Hematopoietic multipotent progenitor cell treated with erythropoietin and hydrocortisone succinate and interleukin-3 and kit ligand, for 4 days (in vitro differentiated cells): ENCODE results near the gene PCYT1A.
A peak's percentile ranks its signal among the peaks of the same experiment; 100 is the strongest.

ENCODE experiments used
- DNase-seq: peaks from one replicate; pipeline ENCODE4 v3.0.0-alpha.2; 2015

Gene PCYT1A

DNA sequence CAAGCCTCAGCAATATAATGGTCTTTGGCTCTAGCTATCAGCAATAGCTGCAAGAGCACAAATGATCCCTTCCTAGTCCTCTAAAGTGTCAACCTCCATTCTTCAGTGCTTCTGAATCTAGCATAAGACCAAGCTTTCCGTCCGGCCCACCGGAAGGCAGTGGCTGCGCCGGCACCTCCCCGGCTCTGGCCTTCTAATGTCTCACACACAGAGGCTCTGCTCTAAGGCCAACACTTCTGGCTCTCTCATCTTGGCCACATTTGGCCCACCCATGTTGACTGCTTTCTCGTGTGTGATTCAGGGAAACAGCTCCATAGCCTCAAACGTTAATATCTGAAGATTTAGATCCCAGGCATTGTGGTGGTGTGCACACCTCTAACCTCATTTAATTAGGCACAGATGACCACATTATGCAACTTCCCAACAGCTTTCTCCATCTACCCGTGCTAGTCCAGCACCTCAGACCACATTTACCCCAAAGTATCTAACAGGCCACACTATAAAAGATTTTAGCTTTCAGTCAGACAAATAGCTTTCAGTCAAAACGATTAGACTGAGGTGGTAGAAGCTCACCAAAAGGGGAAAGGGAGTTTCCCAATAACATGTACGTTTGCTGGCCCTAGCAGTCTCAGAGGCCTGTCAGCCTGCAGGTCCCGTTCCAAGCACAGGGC, 51.9 kb downstream of the PCYT1A start:
- peak; percentile 61 for DNase-seq

DNA sequence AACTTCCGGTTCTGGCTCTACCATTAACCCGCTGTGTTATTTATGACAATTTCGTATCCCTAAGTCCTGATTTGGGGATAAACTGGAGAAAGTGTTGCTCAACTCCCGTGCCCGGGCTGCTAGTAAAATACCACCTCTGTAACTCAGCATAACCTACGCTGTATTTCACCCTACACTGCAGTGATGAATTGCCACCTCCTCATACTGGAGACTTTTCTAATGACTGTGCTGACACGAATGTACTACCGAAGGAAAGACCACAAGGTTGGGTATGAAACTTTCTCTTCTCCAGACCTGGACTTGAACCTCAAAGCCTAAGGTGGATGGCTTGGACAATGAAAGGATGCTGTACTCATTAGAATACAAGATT, 54.7 kb downstream of the PCYT1A start:
- DNase-seq: no peak

DNA sequence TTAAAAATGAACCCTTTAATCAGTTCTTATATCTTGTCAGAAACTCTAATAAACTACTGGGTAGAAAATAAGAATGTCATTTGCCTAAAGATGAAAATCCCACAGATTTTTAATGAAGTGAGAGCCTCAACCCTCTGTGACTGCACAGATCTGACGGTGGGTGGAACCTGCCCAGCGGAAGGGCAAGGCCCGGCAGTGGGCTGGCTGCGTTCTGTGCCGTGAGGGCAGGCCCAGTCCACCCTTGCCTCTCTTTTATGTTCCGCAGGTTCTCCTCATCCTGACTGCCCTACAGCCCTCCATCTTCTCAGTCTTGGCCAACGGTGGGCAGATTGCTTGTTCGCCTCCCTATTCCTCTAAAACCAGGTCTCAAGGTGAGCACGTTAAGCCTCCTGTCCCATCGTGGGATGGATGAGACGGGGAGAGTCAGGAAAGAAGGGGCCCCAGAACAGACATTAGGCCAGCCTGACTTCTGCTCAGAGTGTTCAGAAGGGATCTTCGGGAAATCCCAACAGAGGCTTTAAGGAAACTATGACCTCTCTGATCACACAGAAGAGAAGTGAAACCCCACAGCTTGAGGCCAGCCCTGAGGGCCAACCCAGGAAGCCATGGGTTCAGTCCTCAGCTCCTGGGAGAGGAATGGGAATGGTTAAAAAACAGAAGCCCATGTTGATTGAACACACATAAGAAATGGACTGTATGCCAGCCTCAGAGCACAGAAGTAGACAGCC, 55.2 kb downstream of the PCYT1A start:
- no peak for DNase-seq

DNA sequence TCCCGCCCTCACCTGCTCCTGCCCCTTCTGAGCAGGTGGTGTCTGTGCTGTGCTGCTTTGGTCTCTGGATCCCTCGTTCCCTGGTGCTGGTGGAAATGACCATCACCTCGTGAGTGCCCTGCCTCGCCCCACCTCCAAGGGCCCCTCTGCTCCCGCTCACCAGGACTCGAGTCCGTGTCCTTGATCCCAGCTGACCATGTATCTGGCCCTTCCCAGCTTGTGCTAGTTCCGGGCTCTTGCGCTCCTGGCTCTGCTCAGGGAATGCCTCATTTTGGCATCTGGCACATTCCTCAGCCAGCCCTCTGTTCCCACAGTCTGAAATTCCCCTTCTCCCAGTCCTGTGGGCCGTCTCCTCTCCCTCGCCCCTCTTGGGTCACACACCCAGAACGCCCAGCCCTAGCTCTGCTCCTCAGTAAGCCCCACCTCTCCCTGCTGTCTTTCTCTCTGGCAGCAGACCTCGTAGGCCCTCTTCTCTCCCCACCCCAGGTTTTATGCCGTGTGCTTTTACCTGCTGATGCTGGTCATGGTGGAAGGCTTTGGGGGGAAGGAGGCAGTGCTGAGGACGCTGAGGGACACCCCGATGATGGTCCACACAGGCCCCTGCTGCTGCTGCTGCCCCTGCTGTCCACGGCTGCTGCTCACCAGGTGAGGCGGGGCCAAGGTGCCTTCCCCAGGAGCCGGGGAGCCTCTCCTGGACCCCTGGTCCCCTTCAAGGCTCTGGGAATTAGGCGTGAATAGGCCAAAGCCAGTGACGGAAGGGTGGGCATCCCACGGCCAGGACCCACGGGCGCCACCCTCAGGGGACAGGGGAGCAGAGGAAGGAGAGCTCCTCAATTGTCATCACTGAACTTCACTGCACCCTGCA, 59.7 kb downstream of the PCYT1A start:
- DNase-seq: no peak

DNA sequence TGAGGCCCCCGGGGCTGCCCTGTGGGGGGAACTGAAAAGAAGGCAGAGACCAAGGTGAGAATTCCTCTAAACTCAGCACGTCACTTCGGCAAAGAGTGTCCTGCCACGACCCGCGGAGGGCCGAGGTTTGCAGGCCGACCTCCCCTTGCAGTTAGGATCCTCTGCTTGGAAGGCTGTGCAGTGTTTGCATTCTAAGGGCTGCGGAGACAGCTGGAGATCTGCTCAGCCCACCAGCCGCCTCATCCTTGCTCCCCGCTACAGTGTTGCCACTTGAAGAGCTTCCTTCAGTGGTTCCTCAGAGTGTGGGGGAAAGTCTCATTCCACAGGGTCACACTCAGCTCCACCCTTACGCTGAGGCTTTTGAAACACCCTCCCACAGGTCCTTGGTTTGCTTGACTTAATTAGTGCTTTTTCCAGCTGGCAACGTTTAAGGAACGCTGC, 60.4 kb downstream of the PCYT1A start:
- DNase-seq: no peak

DNA sequence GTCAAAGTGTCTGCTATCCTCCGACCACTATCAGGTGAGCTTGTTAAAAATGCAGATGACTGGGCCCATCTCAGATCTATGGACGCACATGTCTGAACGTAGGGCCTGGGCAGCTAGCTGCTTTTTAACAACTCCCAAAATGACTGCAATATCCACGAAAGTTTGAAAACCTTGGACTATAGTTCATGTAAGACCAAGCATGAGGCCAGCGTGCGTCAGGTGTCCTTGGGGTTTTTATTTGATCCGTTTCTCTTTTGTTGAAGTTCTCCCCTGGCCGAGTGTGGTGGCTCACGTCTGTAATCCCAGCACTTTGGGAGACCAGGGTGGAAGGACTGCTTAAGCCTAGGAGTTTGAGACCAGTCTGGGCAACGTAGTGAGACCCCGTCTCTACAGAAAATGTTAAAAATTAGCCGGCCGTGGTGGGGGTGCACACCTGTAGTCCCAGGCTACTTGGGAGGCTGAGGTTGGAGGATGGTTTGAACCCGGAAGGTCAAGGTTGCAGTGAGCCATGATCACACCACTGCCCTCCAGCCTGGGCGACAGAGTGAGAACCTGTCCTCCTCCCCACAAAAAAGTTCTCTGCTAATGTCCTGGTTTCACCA, 61.7 kb downstream of the PCYT1A start:
- DNase-seq: no peak

DNA sequence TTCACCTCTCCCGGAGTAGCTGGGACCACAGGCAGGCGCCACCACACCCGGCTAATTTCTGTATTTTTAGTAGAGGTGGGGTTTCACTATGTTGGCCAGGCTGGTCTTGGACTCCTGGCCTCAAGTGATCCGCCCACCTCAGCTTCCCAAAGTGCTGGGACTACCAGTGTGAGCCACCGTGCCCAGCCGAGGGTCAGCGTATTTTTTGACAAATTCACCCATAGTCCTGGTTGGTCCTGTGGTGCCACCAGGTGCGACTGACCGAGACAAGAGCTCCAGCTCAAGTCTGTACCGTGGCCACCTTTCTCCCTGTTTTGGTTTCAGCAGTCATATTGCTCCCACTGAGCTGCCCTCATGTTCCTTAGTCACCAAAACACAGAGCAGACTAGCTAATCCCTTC, 62.4 kb downstream of the PCYT1A start:
- no peak for DNase-seq

DNA sequence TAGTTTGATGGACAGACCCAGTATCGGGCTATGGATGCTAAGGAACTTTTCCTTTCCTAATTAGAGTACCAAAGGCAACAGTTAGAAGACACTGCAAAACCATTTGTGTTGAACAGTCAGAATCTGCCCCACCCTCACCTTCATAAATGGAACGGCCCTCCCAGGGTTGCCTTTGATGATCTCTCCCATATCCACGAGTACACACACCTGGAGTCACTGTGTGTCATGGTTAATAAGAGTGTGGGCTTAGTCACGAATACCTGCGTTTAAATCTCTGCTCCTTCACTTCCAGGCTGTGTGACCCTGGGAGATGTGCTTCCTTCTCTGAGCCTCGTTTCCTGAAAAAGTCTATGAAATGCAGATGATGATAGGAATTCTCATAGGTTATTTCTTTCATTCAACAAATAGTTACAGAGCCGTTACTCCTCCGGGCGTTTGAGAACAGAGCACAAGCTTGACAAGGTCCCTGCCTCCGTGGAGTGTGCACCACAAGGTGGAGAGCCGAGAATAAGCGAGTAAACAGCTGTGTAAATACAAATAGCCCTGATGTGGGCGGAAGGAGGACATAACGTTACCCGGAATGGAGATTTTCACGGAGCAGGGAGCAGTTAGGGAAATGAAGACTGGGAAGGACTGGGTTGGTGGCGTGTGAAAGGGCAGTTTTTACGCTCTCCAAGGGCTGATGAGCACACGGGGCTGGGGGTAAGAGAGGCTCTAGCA, 64.5 kb downstream of the PCYT1A start:
- DNase-seq: no peak

DNA sequence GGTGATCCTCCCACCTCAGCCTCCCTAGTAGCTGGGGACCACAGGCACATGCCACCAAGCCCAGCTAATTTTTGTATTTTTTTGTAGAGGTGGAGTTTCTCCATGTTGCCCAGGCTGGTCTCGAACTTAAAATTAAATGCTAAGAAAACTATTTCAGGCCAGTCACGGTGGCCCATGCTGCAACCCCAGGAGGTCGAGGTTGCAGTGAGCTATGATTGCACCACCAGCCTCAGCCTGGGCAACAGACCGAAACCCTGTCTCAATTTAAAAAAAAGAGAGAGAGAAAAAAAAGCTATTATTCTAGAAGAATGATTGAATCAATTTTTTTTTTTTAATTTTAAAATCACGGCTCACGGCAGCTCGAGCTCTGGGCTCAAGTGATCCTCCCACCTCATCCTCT, 66.5 kb downstream of the PCYT1A start:
- DNase-seq: peak; percentile 43

DNA sequence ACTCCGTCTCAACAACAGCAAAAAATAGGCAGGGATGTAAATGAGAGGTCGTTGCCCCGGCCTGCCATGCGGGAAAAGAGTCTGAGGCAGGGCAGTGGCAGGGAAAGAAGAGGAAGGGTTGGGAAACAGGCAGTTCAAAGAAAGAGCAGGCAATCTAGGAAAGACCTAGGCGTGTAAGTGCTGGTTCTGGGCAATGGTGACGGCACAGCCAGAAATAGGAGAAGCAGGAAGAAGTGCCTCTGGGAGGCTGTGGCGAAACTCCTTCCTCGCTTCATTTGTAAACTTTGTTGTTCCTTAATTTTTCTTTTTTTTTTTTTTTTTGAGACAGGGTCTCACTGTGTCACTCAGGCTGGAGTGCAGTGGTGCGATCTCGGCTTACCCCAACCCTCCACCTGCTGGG, 66.9 kb downstream of the PCYT1A start:
- peak; percentile 42 for DNase-seq

DNA sequence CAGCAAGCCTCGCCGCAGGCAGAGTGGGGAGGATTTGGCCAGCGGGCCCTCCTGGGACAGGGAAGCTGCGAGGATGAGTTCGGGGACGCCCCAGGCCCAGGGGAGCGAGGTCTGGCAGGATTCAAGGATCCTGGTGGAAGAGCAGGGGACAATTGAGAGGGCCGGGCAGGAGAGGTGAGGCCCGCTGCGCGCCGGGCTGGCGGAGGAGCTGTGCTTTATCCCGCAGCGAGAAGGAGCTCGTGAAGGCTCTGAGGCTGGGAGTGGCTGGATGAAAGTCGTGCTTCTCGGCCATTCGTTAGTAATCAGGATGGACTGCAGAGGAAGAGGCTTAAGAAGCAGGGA, 67.6 kb downstream of the PCYT1A start:
- no peak for DNase-seq

DNA sequence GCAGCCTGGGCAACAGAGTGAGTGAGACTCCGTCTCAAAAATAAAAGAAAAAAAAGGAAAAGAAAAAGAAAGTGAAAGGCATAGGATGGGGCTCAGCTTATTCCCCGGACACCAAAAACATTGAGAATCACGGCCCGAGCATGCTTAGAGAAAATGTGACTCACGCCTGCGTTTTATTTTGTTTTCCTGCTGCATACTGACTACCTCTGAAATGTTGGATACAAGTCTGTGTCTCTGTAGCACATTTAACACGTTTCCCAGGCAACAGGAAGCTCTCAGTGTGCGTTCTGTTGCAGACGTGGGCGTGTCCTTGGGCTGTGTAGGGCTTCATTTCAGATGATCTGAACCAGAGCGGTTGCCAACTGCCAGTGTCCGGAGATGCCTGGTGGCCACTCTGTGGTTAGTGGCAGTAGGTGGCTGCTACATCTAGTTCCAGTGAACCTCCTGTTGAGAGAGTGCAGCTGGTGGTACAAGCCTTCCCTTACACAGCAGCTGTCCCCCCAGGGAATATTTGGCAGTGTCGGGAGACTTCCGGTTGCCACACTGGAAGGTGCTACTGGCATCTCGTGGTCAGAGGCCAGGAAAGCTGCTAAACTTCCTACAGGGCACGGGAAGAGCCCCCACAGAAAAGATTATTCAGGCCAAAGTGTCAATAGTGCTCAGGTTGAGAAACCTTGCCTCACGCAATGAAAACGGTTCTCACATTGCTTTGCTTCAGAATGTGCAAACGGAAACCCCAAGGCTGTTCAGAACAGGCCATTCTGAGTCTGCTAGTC, 68.1 kb downstream of the PCYT1A start:
- DNase-seq: peak; percentile 91

DNA sequence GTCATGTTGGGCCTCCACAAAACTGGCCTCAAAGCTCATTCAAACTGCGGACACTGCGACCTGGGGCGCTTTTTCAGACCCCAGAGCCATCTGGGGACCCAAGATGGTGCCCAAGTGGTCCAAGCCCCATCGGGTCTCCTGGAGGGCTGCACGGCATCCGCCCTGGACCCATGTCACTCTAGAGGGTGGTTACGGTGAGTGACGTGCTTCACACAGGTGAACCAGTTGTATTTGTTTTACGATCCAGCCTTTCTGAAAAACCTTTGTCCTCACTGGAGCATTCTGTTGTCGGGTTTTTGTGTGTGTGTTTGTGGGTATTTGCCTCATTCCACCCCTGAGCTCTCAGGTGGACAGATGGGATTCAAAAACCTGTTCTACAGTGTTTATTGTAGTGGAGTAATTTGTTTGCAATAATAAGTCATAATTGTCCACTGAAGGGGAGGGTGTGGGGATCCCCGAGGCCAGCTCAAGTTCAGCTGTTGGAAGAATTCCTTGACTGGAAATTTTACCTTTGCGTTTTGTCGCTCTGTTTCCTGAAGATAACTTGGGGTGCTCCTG, 69.3 kb downstream of the PCYT1A start:
- no peak for DNase-seq

DNA sequence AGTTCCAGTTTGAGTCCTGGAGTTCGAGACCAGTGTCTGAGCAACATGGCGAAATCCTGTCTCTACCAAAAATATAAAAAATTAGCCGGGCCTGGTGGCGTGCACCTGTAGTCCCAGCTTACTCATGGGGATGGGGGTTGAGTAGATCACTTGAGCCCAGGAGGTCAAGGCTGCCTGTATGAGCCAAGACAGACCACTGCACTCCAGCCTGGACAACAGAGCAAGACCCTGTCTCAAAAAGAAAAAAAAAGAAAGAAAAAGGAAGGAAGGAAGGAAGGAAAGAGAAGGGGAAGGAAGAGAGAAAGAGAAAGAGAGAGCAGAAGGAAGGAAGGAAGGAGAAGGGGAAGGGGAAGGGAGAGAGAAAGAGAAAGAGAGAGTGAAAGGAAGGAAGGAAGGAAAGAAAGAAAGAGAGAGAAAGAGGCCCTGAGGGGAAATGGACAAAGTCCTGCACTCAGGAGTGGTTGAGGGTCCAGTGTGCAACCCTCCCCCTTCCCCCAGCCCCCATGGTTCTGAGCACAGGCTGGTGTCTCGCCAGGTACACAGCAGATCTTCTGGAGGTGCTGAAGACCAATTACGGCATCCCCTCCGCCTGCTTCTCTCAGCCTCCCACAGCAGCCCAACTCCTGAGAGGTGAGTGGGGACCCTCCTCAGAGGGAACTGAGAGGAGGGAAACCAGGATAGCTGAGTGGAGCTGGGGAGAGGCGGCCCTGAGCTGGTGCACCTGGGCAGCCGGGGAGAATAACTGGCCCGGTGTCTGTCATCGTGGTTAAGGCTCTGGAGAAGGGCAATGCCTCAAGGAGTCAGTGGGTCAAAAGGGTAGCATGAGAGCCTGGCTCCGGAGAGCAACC, 70.0 kb downstream of the PCYT1A start:
- no peak for DNase-seq

DNA sequence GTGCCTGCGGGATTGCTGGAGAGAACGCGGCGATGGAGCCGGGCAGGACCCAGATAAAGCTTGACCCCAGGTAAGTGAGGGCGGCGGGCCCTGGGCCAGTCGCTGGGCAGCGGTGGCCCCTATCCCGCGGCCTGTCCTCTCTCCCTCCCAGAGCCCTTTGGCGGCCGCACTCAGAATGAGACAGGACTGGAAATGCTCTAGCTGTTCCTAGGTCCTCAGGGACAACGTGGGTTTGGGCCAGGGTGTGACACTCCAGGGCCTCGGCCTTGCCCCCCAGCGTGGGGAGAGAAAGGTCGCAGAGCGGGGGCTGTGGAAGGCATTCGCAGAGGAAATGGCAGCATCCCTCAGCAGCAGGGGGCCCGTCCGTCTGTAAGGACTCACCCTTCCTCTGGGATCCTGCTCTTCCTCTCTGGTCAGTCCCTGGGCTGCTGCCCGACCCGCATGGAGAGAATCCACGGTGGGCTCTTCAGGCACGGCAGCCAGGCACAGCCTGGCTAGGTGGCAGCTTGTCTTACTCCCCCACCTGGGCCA, 70.8 kb downstream of the PCYT1A start:
- DNase-seq: no peak

DNA sequence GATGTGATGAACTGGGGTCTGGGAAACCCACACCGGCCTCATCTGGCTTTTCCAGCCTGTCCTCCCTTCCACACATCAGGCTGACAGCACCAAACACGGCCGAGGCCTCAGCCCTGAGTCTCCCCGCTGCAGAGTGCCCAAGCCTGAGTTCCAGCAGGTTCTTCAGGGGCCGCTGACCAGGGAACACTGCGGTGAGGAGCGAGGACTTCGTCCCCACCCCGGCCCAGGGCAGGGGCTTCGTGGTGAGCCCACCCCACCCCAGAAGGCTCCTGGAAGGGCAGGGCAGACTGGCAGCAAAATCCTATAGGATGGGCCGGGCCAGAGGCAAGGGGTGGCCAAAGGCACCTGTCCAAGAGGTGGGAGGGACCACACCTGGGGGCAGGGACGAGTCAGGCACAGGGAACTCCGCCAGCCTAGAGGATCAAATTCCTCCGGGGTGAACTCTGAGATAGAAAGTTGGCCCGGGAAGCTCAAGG, 71.4 kb downstream of the PCYT1A start, which contains the start of gene SLC51A:
Gene SLC51A (plus strand): TSS at position 446 of the 476 bp plus-strand sequence. CDS start 179 bp downstream, outside the sequence.
- DNase-seq: no peak

DNA sequence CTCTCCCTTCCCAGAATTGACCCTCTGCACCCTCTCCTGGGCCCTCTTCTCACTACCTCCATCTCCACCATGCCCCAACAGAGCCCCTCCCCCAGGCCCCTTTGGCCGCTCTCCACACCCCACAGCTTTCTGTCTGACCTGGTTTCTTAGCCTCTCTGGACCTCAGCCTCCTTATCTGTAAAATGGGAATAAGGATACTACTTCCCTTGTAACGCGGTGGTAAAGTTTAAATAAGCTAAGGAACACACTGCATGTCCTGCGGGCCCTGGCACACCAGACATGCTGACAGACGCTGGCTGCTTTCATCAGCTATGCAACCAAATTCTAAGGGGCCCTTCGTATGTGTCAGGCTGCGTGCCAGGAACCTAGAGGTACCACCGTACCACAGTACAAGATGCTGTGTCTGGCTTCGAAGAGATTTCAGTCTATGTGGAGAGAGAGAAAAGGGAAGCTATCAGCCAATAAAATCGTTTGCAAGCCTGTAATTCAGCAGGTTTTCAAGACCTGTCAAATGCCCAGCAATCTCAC, 72.0 kb downstream of the PCYT1A start:
- no peak for DNase-seq

DNA sequence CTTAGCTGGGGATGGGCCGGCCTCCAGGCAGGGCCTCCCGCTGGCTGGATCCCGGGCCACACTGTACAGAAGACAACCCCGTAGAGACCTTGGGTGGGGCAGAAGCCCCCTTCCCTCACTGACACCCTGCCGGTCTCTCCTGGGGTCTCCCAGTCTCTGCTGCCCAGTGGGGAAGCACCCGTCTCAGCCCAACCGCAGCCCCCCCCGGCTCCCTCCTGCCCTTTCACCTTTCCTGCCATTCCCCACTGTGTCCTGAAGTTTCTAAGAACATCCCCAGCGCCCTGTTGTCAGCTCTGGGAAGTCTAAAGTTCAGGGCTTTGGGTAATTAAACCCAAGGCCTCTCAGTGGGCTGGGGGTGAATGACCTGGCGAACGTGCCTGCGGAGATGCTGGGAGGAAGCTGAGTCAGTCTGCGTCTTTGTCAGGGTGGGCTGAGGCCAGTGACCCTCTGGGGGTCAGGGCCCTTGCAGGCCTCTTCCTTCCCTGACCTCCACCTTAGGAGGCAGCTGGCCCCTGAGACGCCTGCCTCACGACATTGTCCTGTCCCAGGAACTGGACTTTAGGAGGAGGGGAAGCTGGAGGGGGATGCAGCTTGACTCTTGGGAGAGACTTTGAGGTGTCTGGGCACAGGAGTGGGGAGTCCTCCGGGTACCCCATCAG, 72.6 kb downstream of the PCYT1A start:
- DNase-seq: no peak
